ENCODE results near the gene TCEA2. TPM values are rescaled to one million over a fixed set of nuclear protein-coding genes. Genes with fewer than 3 reads are reported as not detected.
"Not testable (repeated sequence)": the region's sequence is repeated elsewhere in the genome, so short reads cannot be mapped to it uniquely, and the experiment has no call there.

Gene TCEA2
- polyA plus RNA-seq, 3 donors from 2014 or later, result 18.9 to 26.6 (median 24.1) TPM

DNA sequence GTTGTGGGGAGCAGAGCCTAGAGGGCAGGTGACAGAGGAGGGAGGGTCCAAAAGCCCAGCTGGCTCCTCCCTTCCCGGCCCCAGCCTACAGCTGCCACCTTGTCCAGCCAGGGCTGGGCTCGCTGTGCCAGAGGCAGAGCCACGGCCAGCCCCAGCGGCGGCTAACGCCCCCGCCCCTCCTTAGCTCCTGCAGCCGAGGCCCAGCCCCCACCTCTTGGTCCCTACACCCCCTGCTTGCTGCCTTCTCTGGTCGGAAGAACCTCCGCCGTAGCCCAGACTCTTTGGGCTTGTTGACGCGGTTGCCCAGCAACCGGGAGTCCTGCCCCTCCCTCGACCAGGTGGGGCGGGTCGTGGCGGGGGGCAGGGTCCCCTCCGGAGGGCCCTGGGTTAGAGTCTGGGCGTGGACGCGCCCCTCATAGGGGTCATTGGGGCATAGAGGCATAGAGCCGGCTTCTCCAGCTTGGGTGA lies 21.7 kb downstream of the TCEA2 start:
- DNase-seq, result no peak
- Mint-ChIP-seq H3K4me1 (peaks cover 17 to 18% of the 10 kb centered on the region in 2 donors), H3K9me3 (peaks cover 0 to 4% (median 0%) of the 10 kb centered on the region in 6 donors), H3K36me3 (no peaks in the 10 kb centered on the region), H3K27me3 (ENCODE audit: low read depth in 3 of 3) (peaks cover 5 to 13% (median 12%) of the 10 kb centered on the region in 3 donors), H3K27ac (no peak overlapping the region), H3K4me3 (peak overlapping the region; percentile 80 to 87 (median 85))

DNA sequence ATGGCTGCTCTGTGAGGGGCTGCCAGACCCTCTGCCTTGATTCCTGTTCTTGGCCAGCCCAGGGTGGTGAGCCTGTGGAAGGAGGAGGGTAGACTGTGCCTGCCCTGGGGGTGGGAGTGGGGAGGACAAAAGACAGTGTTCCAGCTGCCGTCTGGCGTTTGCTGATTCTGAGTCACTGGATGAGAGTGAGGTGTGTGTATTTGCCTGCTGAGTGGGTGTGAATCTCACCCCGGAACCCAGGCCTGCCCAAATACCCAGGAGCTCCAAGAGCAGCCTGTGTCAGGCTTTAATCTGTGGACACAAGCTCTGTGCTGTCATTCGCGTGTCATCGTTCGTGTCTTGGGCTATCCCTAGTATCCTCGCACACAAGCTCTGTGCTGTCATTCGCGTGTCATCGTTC lies 23.8 kb downstream of the TCEA2 start:
- H3K9me3 Mint-ChIP-seq, result peaks cover 0 to 4% (median 0%) of the 10 kb centered on the region in 6 donors
- no peak overlapping the region for H3K4me3 Mint-ChIP-seq
- DNase-seq, result no peak
- peaks cover 10% of the 10 kb centered on the region in 2 donors for H3K4me1 Mint-ChIP-seq
- H3K27me3 Mint-ChIP-seq (ENCODE audit: low read depth in 3 of 3), result peaks cover 5 to 18% (median 8%) of the 10 kb centered on the region in 3 donors
- H3K36me3 Mint-ChIP-seq, result no peaks in the 10 kb centered on the region
- H3K27ac Mint-ChIP-seq, result no peak overlapping the region

GRCh38 chr20:64087226-64087825 lies 24.3 kb downstream of the TCEA2 start:
- H3K9me3 Mint-ChIP-seq, H3K27ac Mint-ChIP-seq, H3K4me3 Mint-ChIP-seq, DNase-seq, H3K36me3 Mint-ChIP-seq: not testable (repeated sequence)
- Mint-ChIP-seq H3K4me1 (peaks cover 10% of the 10 kb centered on the region in 2 donors), H3K27me3 (ENCODE audit: low read depth in 3 of 3) (peaks cover 5 to 18% (median 9%) of the 10 kb centered on the region in 3 donors)

DNA sequence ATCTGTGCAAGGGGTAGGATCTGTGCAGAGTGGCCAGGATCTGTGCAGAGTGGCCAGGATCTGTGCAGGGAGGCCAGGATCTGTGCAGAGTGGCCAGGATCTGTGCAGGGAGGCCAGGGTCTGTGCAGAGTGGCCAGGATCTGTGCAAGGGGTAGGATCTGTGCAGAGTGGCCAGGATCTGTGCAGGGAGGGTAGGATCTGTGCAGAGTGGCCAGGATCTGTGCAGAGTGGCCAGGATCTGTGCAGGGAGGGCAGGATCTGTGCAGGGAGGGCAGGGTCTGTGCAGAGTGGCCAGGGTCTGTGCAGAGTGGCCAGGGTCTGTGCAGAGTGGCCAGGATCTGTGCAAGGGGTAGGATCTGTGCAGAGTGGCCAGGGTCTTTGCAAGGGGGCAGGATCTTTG lies 25.6 kb downstream of the TCEA2 start:
- H3K4me3 Mint-ChIP-seq, H3K36me3 Mint-ChIP-seq, H3K27ac Mint-ChIP-seq, H3K9me3 Mint-ChIP-seq, H3K4me1 Mint-ChIP-seq, DNase-seq: not testable (repeated sequence)
- peaks cover 5 to 18% (median 11%) of the 10 kb centered on the region in 3 donors for H3K27me3 Mint-ChIP-seq (ENCODE audit: low read depth in 3 of 3)

GRCh38 chr20:64090165-64090564 lies 27.2 kb downstream of the TCEA2 start:
- Mint-ChIP-seq H3K36me3 (no peaks in the 10 kb centered on the region), H3K4me3 (no peak overlapping the region), H3K27ac (no peak overlapping the region), H3K9me3 (peaks cover 0 to 4% (median 0%) of the 10 kb centered on the region in 6 donors), H3K27me3 (ENCODE audit: low read depth in 3 of 3) (peaks cover 5 to 13% (median 5%) of the 10 kb centered on the region in 3 donors), H3K4me1 (no peaks in the 10 kb centered on the region)
- DNase-seq, result no peak

DNA sequence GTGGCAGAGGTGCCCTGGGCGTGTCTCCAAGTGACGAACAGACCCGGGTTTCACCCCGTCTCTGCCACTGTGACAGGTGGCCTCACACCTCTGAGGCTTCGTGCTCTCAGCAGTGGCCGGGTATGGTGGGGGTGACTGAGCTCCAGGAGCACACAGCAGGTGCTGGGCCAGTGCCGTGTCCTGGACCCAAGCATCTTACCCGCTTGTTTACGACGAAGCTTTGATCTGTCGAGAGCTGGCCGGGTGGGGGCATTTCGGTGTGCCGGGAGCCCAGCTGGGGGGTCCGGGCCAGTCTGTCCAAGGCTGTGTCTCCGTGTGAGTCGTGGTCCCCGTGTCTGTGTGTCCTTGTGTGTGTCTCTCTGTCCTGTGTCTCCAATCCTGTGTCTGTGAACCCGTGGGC lies 28.3 kb downstream of the TCEA2 start:
- Mint-ChIP-seq H3K4me3 (no peak overlapping the region), H3K36me3 (no peaks in the 10 kb centered on the region), H3K27me3 (ENCODE audit: low read depth in 3 of 3) (peaks cover 0 to 8% (median 5%) of the 10 kb centered on the region in 3 donors)

GRCh38 chr20:64091770-64092169 lies 28.8 kb downstream of the TCEA2 start:
- Mint-ChIP-seq H3K4me1 (no peaks in the 10 kb centered on the region), H3K27ac (no peak overlapping the region), H3K9me3 (peaks cover 0 to 4% (median 0%) of the 10 kb centered on the region in 6 donors), H3K36me3 (peaks cover 0 to 2% (median 0%) of the 10 kb centered on the region in 3 donors), H3K4me3 (no peak overlapping the region), H3K27me3 (ENCODE audit: low read depth in 3 of 3) (peaks cover 0 to 8% (median 5%) of the 10 kb centered on the region in 3 donors)
- DNase-seq, result no peak

More for the DNA sequence above, 28.3 kb downstream of the TCEA2 start:
- DNase-seq, result no peak
- Mint-ChIP-seq H3K27ac (no peak overlapping the region), H3K4me1 (no peaks in the 10 kb centered on the region), H3K9me3 (peaks cover 0 to 4% (median 0%) of the 10 kb centered on the region in 6 donors)

DNA sequence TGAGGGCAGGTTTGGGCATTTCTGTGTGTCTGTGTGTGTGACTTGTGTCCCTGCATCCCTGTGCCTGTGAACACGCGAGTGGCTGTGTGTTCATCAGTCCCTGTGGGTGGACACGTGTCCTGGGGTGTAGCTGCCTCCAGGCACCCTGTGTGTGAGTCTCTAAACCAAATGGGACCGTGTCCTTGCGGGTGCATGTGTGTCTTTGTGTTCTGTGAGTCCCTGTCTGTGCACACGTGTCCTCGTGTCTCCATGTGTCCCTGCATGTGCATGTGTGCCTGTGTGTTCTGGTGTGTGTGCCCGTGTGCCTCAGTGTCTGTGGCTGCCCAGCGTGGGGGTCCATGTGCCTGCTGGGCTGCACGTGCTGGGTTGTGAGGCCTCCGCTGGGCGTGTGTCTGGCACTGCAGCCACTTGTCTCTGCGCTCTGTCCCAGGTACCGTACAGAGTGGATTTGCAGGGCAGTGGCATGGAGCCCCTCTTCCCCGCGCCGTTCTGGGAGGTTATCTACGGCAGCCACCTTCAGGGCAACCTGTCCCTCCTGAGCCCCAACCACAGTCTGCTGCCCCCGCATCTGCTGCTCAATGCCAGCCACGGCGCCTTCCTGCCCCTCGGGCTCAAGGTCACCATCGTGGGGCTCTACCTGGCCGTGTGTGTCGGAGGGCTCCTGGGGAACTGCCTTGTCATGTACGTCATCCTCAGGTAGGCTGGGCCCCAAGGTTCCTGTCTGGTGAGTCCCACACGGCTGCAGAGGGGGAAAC lies 29.4 kb downstream of the TCEA2 start:
- Mint-ChIP-seq H3K4me3 (no peak overlapping the region), H3K9me3 (peaks cover 0 to 4% (median 0%) of the 10 kb centered on the region in 6 donors), H3K27me3 (ENCODE audit: low read depth in 3 of 3) (peaks cover 0 to 8% (median 5%) of the 10 kb centered on the region in 3 donors), H3K36me3 (peaks cover 0 to 4% (median 0%) of the 10 kb centered on the region in 3 donors), H3K27ac (no peak overlapping the region), H3K4me1 (no peaks in the 10 kb centered on the region)
- DNase-seq, result no peak

GRCh38 chr20:64093013-64093503 lies 30.1 kb downstream of the TCEA2 start:
- Mint-ChIP-seq H3K9me3 (no peaks in the 10 kb centered on the region), H3K36me3 (peaks cover 0 to 4% (median 0%) of the 10 kb centered on the region in 3 donors), H3K4me3 (no peak overlapping the region), H3K27me3 (ENCODE audit: low read depth in 3 of 3) (peaks cover 0 to 8% (median 5%) of the 10 kb centered on the region in 3 donors), H3K4me1 (no peaks in the 10 kb centered on the region), H3K27ac (no peak overlapping the region)
- no peak for DNase-seq

GRCh38 chr20:64095455-64095854 lies 32.5 kb downstream of the TCEA2 start:
- Mint-ChIP-seq H3K27ac (no peak overlapping the region), H3K9me3 (no peaks in the 10 kb centered on the region), H3K4me3 (no peak overlapping the region), H3K27me3 (ENCODE audit: low read depth in 3 of 3) (peaks cover 0 to 6% (median 3%) of the 10 kb centered on the region in 3 donors), H3K4me1 (no peaks in the 10 kb centered on the region), H3K36me3 (peaks cover 0 to 4% (median 0%) of the 10 kb centered on the region in 3 donors)
- DNase-seq, result no peak

GRCh38 chr20:64095927-64096326 lies 32.9 kb downstream of the TCEA2 start:
- DNase-seq, result no peak
- H3K27ac Mint-ChIP-seq, result no peak overlapping the region
- no peak overlapping the region for H3K4me3 Mint-ChIP-seq
- H3K4me1 Mint-ChIP-seq, result peaks cover 0 to under 1% of the 10 kb centered on the region in 2 donors
- H3K36me3 Mint-ChIP-seq, result peaks cover 0 to 4% (median 0%) of the 10 kb centered on the region in 3 donors
- H3K9me3 Mint-ChIP-seq, result no peaks in the 10 kb centered on the region
- peaks cover 0 to 6% (median 4%) of the 10 kb centered on the region in 3 donors for H3K27me3 Mint-ChIP-seq (ENCODE audit: low read depth in 3 of 3)

GRCh38 chr20:64096535-64096934 lies 33.5 kb downstream of the TCEA2 start:
- no peaks in the 10 kb centered on the region for H3K9me3 Mint-ChIP-seq
- H3K27me3 Mint-ChIP-seq (ENCODE audit: low read depth in 3 of 3), result peaks cover 0 to 9% (median 6%) of the 10 kb centered on the region in 3 donors
- peak overlapping the region in 2 of 6 donors; percentile 0 for H3K27ac Mint-ChIP-seq
- DNase-seq, result no peak
- H3K36me3 Mint-ChIP-seq, result peaks cover 0 to 4% (median 0%) of the 10 kb centered on the region in 3 donors
- H3K4me1 Mint-ChIP-seq, result peaks cover 2 to 4% of the 10 kb centered on the region in 2 donors
- no peak overlapping the region for H3K4me3 Mint-ChIP-seq

GRCh38 chr20:64098471-64099013 lies 35.5 kb downstream of the TCEA2 start:
- H3K4me3 Mint-ChIP-seq, result no peak overlapping the region
- no peak overlapping the region for H3K27ac Mint-ChIP-seq
- H3K27me3 Mint-ChIP-seq (ENCODE audit: low read depth in 3 of 3), result peaks cover 2 to 12% (median 11%) of the 10 kb centered on the region in 3 donors
- peaks cover 4 to 5% of the 10 kb centered on the region in 2 donors for H3K4me1 Mint-ChIP-seq
- DNase-seq, result no peak
- peaks cover 0 to 4% (median 0%) of the 10 kb centered on the region in 3 donors for H3K36me3 Mint-ChIP-seq
- H3K9me3 Mint-ChIP-seq, result no peaks in the 10 kb centered on the region

All from immature natural killer cell (primary cell).